Mucosa of gallbladder (tissue), 1 donor: Measurements from ENCODE around the gene C2orf92. TPM values are rescaled to one million over a fixed set of nuclear protein-coding genes. Genes with fewer than 3 reads are reported as not detected.

ENCODE experiments used
- DNase-seq: peaks from one replicate; pipeline ENCODE4 v3.0.0-alpha.2; 2020; ENCODE audit warnings: low spot score
- total RNA-seq: library from RNA; stranded (reverse); gene quantifications from one replicate; pipeline ENCODE4 v1.2.1, GENCODE V29; 2021
- donor health status: DM: no; HTN: no; CAD: no.

The C2orf92 gene
- total RNA-seq, 1 donor from 2014 or later, result 4.8 TPM

DNA sequence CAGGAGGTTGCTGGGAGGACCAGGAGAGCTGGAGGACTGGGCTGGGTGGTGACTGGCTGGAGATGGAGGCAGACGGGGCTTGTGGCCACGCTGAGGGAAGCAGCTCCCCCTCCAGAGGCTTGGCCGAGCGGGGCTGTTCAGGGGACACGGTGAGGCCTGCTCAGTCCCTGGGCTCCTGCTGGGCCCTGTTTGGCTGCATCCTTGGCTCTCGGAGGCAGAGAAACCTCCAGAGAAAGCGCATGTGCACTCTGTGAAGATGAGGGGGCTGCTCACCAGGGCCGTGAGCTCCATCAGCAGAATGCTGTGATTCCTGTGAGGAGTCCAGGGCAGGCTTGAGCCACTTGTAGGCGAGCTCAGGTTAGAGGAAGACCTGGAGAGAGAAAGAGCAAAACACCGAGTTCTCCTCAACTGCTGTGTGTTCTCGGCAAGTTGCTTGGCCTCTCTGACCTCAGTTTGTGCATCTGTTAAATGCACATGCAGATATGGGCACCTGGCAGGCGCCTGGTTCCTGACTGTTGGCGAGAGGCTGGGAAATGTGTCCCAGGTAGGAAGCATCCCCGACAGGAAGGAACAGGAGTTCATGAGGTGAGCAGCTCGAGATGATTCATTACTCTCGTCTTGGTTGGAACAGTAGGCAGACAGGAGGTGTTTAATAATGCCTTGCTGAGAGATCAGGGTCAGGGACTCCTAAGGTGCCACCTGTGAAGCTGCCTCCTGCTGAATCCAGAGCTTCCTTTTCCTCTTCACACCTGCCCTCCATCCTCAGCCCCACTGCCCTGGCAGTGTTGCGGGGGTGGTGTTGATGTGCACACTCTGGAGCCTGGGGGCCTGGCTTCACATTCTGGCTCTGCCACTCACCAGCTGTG, 44.8 kb downstream of the C2orf92 start:
- no peak for DNase-seq

GRCh38 chr2:97714950-97715652, 45.6 kb downstream of the C2orf92 start:
- DNase-seq, result no peak

- DNase-seq, result no peak
Measured at GRCh38 chr2:97715951-97716694, 46.6 kb downstream of the C2orf92 start.

- DNase-seq, result no peak
Measured at GRCh38 chr2:97716695-97717612, 47.4 kb downstream of the C2orf92 start.

- no peak for DNase-seq
Measured at GRCh38 chr2:97717613-97717995, 48.1 kb downstream of the C2orf92 start.

- no peak for DNase-seq
Measured at GRCh38 chr2:97718051-97718882, 48.8 kb downstream of the C2orf92 start.

DNA sequence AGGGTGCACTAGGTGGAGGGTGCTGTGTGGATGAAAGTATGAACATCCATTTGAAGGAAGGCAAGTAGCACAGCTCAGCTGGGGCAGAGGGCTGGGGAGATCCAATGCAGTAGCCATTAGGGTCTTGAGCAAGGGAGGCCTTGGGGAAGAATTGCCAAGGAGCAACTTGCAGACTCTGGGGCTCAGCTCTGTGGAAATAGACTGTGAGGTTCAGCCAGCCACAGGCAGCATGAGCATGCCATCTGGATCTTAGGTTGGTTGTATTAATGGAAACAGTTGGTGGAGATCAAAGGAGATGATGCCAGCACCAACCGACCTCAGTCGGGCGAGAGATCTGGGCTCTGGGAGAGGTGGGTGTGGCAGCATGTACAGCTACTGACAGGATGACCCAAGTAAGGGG, 49.4 kb downstream of the C2orf92 start:
- no peak for DNase-seq

GRCh38 chr2:97719362-97720155, 50.0 kb downstream of the C2orf92 start:
- no peak for DNase-seq

- no peak for DNase-seq
Measured at GRCh38 chr2:97720746-97721145, 51.2 kb downstream of the C2orf92 start.

GRCh38 chr2:97722227-97722626, 52.7 kb downstream of the C2orf92 start:
- DNase-seq, result no peak

- no peak for DNase-seq
Measured at GRCh38 chr2:97723156-97724072, 53.9 kb downstream of the C2orf92 start.

DNA sequence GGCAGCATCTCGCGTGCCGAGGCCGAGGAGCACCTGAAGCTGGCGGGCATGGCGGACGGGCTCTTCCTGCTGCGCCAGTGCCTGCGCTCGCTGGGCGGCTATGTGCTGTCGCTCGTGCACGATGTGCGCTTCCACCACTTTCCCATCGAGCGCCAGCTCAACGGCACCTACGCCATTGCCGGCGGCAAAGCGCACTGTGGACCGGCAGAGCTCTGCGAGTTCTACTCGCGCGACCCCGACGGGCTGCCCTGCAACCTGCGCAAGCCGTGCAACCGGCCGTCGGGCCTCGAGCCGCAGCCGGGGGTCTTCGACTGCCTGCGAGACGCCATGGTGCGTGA, 54.5 kb downstream of the C2orf92 start:
- no peak for DNase-seq

GRCh38 chr2:97724501-97724900, 55.0 kb downstream of the C2orf92 start:
- DNase-seq, result no peak

- no peak for DNase-seq
Measured at GRCh38 chr2:97724946-97725688, 55.6 kb downstream of the C2orf92 start.

DNA sequence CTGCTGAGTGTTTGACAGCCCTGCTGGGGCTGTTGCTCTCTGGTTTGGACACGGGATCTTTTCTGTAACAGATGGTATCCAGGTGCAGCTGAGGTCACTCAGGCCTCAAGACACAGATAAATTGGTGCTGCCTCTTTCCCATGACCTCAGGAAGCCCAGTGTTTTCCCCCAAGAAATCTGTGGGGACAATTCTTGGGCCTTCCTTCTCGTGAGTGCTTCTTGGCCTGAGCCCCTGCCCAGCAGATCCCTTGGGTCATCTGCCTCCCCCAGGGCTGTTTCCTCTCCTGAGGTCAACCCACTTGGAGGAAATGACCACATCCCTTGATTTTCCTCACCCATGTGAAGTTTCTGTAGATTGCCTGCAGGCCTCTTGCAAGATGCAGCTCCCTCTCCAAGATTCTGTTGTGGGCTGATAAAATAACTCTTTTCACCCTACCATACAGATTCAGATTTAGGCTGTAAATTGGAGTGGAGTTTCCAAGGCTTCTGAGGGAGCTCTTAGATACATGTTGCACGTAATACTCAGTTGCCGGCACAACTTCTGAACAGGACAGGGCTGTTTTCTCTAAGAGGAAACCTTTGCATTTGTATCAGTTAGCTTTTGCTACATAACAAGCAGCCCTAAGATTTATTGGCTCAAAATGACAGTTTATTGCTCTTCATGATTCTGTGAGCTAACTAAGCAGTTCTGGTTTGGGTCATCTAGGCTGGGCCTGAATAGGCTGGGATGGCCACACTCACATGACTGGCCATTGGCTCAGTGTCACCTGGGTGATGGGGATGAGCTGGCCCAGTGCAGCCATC, 57.0 kb downstream of the C2orf92 start:
- DNase-seq, result no peak

DNA sequence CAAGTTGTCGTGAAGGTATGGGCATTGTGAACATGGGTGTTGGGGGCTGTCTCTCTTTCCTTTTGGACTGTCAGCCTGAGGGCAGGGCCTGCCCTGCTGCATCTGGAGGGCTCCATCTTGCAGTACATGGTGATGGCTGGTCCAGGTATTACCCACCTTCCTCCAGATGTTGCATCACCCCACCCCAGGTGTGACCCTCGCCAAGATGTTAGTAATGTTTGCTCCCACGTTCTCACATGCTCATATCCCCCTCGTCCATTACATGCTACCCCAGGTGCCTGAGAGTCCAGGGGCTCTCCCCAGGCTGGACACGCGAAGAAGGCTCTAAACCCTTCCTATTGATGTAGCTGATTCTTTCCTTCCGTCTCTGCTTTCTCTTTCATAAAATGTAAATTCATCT, 57.8 kb downstream of the C2orf92 start:
- no peak for DNase-seq

DNA sequence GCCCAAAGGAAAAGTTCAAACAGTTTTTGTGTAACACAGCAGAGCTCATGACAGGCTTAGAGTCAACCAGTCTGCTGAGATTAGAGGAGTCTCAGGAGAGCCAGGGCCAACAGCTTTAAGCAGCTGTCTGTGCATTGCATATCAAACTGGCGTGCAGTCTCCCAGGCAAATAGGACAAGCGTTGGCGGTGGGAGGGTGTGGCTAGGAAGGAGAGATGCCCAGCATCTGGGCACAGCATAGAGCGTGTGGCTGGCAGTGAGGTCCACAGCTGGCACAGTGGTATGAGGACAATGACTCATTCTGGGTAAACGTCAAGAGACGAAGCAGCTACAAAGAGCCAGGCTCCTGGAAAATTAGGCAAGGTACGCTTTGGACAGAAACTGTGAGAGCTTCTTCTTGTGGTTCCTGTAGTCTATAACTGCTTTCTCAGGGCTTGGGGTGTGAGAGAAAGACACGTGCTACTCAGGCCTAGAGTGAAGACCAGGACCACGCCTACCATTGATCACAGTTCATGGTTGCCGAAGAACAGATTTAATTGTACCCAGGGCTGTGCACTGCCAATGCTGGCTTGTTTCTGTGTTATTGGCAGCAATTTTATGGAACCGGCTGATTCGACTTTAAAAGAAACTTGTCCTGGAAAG, 58.7 kb downstream of the C2orf92 start:
- no peak for DNase-seq
